ENCODE measurements around the gene BCLAF1.
A peak's percentile ranks its signal among the peaks of the same experiment; 100 is the strongest.
"Not testable (repeated sequence)": the region's sequence is repeated elsewhere in the genome, so short reads cannot be mapped to it uniquely, and the experiment has no call there.

BCLAF1 gene

DNA sequence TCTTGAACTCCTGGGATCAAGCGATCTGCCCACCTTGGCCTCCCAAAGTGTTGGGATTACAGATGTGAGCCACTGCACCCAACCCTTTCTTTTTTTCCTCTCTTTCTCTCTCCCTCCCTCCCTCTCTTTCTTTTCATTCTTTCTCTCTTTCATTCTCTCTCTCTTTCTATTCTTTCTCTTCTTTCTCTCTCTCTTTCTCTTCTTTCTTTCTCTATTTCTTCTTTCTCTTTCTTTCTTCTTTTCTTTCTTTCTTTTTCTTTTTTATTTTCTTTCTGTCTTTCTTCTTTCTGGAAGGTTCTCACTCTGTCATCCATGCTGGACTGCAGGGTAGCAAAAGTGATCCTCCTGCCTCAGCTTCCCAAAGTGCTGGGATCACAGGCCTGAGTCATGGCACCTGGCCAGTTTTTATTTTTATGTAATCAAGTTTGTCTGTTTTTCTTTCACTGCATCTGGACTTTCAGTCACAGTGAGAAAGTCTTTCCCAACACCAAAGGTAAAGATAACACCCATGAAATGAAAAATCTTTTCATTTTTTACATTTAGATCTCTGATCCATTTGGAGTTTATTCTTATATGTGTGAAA is 20.2 kb upstream of the BCLAF1 start:
- no peak for DNase-seq (ENCODE audit: low read depth in 2 of 2)

GRCh38 chr6:136309171-136309570 is 19.5 kb upstream of the BCLAF1 start:
- DNase-seq (ENCODE audit: low read depth in 2 of 2), result no peak

GRCh38 chr6:136308469-136308868 is 18.8 kb upstream of the BCLAF1 start:
- not testable (repeated sequence) for DNase-seq (ENCODE audit: low read depth in 2 of 2)

DNA sequence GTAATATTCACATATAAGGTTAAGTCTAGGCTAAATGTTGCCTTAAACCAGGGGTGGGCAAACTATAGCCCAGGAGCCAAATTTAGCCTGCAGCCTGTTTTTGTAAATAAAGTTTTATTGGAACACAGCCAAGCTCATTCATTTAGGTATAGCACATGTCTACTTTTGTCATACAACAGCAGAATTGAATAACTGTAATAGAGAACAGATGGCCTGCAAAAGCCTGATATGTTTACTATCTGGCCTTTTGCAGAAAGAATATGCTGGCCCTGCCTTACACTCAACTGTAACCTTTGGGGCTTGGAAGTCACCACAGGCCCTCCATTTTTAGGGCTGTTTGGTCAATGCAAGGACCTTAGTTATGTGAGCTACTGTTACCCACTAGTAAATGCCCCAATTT is 17.7 kb upstream of the BCLAF1 start:
- DNase-seq (ENCODE audit: low read depth in 2 of 2), result no peak

- no peak for DNase-seq (ENCODE audit: low read depth in 2 of 2)
Observed at GRCh38 chr6:136306466-136306865, 16.8 kb upstream of the BCLAF1 start.

- no peak for DNase-seq (ENCODE audit: low read depth in 2 of 2)
Observed at GRCh38 chr6:136304410-136304809, 14.8 kb upstream of the BCLAF1 start.

GRCh38 chr6:136303516-136303915 is 13.9 kb upstream of the BCLAF1 start:
- no peak for DNase-seq (ENCODE audit: low read depth in 2 of 2)

GRCh38 chr6:136294621-136295020 is 5.0 kb upstream of the BCLAF1 start:
- no peak for DNase-seq (ENCODE audit: low read depth in 2 of 2)

DNA sequence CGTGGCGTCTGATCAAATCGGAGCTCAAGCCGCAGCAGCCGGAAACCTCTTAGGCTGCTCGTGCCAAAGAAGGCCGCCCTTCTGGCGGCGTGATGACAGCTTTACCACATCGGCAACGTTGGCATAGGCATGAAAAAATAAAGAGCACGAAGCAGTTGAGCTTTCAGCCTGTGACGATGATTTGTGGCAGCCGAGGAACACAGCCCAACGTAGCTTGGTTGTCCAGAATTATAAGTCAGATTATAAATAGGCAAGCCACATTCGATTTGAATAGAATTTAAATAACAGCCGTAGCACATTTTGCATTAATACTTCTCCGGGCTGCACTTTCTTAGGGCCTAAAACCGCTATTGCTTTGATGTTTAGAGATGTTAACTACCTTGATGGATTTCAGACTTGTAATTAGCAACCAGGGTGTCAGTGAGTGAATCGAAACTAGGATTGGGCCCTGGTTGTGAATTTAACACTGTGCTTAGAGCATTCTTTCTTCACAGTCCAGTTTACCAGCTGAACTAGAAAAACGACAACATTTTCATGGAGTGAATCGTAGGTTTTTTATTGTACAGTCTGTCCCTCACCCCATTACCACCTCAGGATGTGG is 864 bp upstream of the BCLAF1 start:
- peak; percentile 63 to 64 for DNase-seq (ENCODE audit: low read depth in 2 of 2)

- DNase-seq (ENCODE audit: low read depth in 2 of 2), result peak; percentile 68 to 74
Observed at GRCh38 chr6:136289327-136289578, 393 bp downstream of the BCLAF1 start.

DNA sequence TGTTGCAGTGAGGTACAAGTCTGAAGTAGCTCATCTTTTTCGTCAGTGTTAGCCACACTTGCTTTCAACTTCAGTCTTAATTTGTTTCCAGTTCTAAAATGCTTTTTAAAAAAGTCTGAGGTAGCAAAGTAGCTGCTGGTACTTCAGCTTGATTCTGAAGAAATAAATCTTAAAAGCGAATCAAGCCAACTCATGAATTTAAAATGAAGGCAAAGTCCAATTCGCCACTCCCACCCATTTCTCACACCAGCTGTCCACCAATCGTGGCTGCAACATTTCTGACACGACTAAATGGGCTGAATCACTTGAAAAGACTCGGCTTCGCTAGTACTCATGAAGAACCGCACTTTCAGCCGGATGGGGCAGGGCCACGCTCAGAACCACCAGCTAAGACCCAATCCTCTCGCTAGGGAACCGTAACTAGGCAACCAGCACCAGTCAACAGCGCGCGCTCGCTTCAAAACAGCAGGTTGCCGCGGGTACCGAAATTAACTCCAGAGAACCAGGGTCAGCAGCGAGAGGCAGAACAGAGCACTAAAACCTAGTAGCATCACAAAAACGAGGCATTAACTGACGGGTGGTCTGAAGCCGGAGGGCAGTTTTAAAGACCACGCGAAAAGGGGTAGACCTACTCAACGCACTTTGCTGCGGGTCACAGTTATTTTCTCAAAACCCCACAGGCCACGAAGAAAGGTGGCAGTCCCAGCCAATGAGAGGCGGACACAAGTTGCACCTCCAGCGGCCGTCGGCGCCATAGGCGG is 900 bp downstream of the BCLAF1 start:
- peak; percentile 62 to 70 for DNase-seq (ENCODE audit: low read depth in 2 of 2)

- no peak for DNase-seq (ENCODE audit: low read depth in 2 of 2)
Observed at GRCh38 chr6:136284909-136285308, 4.7 kb downstream of the BCLAF1 start.

- DNase-seq (ENCODE audit: low read depth in 2 of 2), result no peak
Observed at GRCh38 chr6:136282906-136283305, 6.7 kb downstream of the BCLAF1 start.

DNA sequence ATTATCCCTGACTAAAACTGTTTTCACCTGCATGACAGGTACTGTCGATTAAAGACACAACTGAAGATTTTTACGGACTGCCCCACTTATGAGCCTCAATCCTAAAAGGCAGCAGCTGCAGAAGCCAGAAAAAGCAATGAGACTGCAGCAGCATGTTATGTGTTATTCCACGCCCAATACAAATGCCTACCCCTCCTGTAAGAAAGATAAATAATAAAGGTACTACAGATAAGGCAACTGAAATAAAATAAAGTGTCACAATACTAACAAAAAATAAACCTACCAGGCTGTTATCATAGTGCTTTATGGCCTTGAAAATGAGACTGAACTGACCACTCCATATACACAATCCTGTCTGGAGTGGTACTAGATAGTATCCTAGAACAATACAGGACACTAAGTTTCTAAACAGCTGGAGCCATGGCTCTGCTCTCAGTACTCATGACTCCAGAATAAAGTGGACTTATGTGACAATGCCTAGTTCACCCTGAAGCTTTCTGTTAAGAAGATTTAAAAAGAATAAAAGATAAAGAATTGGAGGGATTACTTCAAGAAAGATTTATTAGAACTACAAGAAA is 9.5 kb downstream of the BCLAF1 start:
- DNase-seq (ENCODE audit: low read depth in 2 of 2), result no peak

DNA sequence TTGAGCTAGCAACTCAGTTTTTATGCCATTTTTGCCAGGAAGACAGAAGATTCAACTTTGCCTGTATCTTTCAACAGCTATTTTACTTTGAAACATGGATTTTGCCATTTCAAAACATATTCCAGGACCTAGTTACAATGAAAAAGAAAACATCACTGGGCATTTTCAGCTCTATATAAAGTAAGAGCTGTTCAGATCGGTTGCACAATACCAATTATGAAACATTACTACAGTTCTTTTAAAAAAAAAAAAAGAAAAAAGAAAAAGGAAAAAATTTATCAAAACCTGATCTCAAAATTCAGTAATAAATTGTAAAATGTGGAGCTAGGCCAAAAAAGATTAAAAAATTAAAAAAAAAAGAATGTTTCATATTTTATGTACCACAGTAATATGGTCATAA is 15.6 kb downstream of the BCLAF1 start:
- no peak for DNase-seq (ENCODE audit: low read depth in 2 of 2)

DNA sequence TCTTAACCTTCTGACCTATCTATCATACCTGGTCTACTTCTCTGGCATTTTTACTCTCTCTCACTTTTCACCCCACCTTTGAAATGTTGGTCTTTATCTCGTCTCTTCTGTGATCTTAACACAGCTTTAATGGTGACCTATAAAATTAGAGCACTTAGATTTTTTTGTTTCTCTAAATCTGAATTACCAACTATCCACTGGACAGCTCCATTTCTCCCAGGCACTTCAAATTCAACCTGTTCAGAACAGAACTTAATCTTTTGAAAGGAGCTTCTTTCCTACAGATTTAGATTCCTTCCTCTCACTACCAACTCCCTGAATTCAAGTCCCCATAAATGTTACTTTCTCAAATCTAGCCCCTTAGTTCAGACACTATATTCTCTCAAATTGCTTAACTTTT is 24.5 kb downstream of the BCLAF1 start:
- no peak for DNase-seq (ENCODE audit: low read depth in 2 of 2)

DNA sequence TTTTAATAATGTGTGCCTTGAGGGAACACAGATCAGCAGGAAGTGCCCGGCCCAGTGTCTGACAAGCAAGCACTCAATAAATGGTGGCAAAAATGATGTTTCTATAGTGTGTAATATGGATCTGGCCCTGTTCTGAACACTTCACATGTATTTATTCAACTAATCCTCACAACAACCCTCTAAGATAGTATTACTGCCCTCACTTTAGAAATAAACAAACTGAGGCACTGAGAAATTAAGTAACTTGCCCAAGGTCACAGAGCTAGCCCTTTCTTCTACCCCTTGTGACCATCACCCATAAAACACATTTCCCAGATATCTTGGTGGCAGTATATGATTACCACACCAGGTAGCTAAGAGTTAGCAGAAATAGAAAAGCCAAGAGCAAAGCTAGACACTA is 26.7 kb downstream of the BCLAF1 start:
- DNase-seq (ENCODE audit: low read depth in 2 of 2), result no peak

- no peak for DNase-seq (ENCODE audit: low read depth in 2 of 2)
Observed at GRCh38 chr6:136254851-136255466, 34.7 kb downstream of the BCLAF1 start.

DNA sequence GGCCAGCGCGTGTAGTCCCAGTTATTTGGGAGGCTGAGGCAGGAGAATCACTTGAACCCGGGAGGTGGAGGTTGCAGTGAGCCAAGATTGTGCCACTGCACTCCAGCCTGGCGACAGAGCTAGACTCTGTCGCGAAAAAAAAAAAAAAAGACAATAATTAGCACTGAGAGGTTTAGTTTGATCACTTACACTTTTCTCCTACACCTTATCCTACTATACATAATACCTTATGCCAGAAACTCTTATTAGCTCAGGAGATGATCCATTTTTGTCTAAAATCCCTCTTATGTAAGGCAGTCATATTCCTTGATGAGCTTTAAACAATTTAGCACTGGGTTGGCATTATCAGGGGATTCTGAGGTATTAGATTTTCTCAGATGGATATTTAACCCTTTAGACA is 35.9 kb downstream of the BCLAF1 start:
- no peak for DNase-seq (ENCODE audit: low read depth in 2 of 2)

GRCh38 chr6:136252441-136252840 is 37.2 kb downstream of the BCLAF1 start:
- DNase-seq (ENCODE audit: low read depth in 2 of 2), result no peak

GRCh38 chr6:136251394-136251793 is 38.3 kb downstream of the BCLAF1 start:
- DNase-seq (ENCODE audit: low read depth in 2 of 2), result no peak

DNA sequence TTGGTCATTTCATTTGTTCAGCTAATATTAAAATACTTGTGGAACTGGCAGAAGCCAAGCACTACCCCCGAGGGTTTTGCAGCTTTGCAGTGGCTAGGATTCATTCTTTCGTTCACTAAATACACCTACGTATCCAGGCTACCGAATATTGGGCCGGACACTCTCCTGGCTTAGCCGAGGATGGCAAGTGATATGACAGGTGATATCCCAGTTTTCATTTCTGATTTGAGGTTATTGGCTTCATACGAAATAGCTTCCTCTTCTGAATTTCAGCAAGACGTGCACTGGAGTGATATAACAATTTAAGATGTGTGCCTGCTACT is 39.0 kb downstream of the BCLAF1 start:
- no peak for DNase-seq (ENCODE audit: low read depth in 2 of 2)
